ENCODE data around the gene S100A6.

The S100A6 gene

DNA sequence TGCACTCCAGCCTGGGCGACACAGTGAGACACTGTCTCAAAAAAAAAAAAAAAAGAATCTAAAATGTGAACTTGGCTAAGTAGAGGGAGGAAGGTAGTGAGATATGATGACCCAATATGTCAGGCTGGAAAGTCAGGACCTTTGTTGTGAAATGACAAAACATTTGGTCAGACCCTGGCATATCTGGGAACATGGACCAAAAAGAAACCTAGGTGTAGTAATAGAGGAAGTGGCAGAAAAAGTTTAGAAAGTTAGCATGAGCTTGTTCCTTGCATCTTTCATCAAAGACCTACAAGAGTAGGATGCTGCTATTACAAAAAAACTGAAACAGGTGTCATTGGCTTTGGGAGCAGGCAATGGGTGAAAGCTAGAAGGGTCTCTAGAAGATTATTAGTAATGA, 20.6 kb upstream of the S100A6 start:
- TF ChIP-seq, protein P1, sequence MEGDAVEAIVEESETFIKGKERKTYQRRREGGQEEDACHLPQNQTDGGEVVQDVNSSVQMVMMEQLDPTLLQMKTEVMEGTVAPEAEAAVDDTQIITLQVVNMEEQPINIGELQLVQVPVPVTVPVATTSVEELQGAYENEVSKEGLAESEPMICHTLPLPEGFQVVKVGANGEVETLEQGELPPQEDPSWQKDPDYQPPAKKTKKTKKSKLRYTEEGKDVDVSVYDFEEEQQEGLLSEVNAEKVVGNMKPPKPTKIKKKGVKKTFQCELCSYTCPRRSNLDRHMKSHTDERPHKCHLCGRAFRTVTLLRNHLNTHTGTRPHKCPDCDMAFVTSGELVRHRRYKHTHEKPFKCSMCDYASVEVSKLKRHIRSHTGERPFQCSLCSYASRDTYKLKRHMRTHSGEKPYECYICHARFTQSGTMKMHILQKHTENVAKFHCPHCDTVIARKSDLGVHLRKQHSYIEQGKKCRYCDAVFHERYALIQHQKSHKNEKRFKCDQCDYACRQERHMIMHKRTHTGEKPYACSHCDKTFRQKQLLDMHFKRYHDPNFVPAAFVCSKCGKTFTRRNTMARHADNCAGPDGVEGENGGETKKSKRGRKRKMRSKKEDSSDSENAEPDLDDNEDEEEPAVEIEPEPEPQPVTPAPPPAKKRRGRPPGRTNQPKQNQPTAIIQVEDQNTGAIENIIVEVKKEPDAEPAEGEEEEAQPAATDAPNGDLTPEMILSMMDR (IDR thresholded peaks at IDR 0.05; ENCODE audit: low read depth, low read length, poor library complexity, severe bottlenecking) = no peak
- H3K9me2 ChIP-seq (replicated peaks; ENCODE audit: control insufficient read depth, low read length) = no peaks in the 10 kb centered on the region
- no peak overlapping the region for H3K4me3 ChIP-seq (ENCODE audit: low read length)
- H3K4me2 ChIP-seq (ENCODE audit: low read length) = no peak overlapping the region
- no peaks in the 10 kb centered on the region for H4K20me1 ChIP-seq (ENCODE audit: control insufficient read depth, insufficient read depth, low read depth, low read length)
- no peaks in the 10 kb centered on the region for H3K4me1 ChIP-seq (ENCODE audit: control insufficient read depth, low read length)
- no peaks in the 10 kb centered on the region for H3K79me2 ChIP-seq (ENCODE audit: control insufficient read depth, low read length)
- no peaks in the 10 kb centered on the region for H3F3A ChIP-seq (ENCODE audit: control insufficient read depth, insufficient read depth)
- no peaks in the 10 kb centered on the region for H3K9me3 ChIP-seq (ENCODE audit: control insufficient read depth, insufficient read depth, low read length)
- no peaks in the 10 kb centered on the region for H3K27me3 ChIP-seq (ENCODE audit: control insufficient read depth, low read length)
- H3K27ac ChIP-seq (ENCODE audit: low read depth, low read length) = no peak overlapping the region
- H3K36me3 ChIP-seq (ENCODE audit: control insufficient read depth, low read length) = no peaks in the 10 kb centered on the region

DNA sequence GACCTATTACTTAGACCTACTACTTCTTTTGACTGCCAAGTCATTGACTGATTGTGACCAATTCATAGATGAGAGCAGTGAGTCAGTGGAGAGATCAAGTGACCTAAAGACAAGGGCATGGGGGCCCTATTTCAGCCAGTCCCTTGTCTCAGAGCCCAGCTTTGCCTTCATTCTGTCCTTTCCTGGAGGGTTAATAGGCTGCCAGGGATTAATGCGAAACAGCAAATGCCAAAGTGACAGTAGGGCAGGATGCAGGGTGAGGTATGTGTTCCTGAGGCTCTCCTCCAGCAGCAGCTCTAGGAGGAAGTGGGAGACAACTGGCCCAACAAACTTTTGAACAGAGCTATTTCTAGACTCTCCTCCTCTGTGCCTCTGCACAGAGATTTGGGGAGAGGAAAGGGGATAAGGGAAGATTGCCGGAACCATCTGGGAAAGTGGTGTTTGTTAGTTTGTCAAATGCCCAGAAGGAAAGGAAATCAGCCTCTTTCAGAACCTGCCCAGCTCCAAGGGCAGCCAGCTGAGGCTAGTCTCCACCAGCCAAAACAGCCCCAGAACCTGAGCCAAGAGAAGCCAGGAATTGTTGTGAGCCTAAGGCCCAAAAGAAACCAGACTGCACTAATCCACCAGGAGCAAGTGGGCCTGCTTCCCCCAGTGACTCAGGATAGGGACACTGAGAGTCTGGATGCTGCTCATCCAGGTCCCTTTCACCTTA, 18.2 kb upstream of the S100A6 start:
- Histone ChIP-seq H3K27ac (ENCODE audit: low read depth, low read length) (no peak overlapping the region), H3K4me3 (ENCODE audit: low read length) (no peak overlapping the region), H3K4me2 (ENCODE audit: low read length) (no peak overlapping the region), H3F3A (ENCODE audit: control insufficient read depth, insufficient read depth) (no peaks in the 10 kb centered on the region), H3K9me2 (replicated peaks; ENCODE audit: control insufficient read depth, low read length) (no peaks in the 10 kb centered on the region), H3K36me3 (ENCODE audit: control insufficient read depth, low read length) (no peaks in the 10 kb centered on the region), H3K27me3 (ENCODE audit: control insufficient read depth, low read length) (peaks cover 13% of the 10 kb centered on the region), H3K9me3 (ENCODE audit: control insufficient read depth, insufficient read depth, low read length) (no peaks in the 10 kb centered on the region), H3K4me1 (ENCODE audit: control insufficient read depth, low read length) (no peaks in the 10 kb centered on the region), H4K20me1 (ENCODE audit: control insufficient read depth, insufficient read depth, low read depth, low read length) (no peaks in the 10 kb centered on the region), H3K79me2 (ENCODE audit: control insufficient read depth, low read length) (no peaks in the 10 kb centered on the region)
- no peak for TF ChIP-seq EZH2phosphoT487 (IDR thresholded peaks at IDR 0.05; ENCODE audit: borderline replicate concordance, low read length)
- TF ChIP-seq, protein P1 (IDR thresholded peaks at IDR 0.05; ENCODE audit: low read depth, low read length, poor library complexity, severe bottlenecking) = no peak

DNA sequence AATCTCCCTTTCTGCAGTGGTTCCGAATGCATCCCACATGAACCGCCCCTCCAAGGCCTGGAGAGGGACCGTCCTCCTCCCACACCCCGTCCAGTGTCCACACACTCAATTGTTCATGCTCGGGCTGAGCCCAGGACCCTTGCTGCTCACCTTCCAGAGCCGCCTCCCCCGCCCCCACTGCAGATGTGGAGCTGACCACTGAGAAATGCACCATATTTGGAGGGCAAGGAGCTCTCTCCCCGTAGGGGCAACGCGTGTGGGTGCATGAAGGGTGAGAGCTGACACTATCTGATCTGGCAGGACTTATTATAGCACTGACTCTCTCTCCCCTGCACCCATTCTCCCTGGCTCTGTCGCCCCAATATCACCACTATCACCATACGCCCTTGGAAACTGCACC, 17.3 kb upstream of the S100A6 start:
- Histone ChIP-seq H3K9me3 (ENCODE audit: control insufficient read depth, insufficient read depth, low read length) (no peaks in the 10 kb centered on the region), H3K27me3 (ENCODE audit: control insufficient read depth, low read length) (peaks cover 22% of the 10 kb centered on the region), H4K20me1 (ENCODE audit: control insufficient read depth, insufficient read depth, low read depth, low read length) (no peaks in the 10 kb centered on the region), H3K4me3 (ENCODE audit: low read length) (no peak overlapping the region), H3K36me3 (ENCODE audit: control insufficient read depth, low read length) (no peaks in the 10 kb centered on the region), H3K27ac (ENCODE audit: low read depth, low read length) (no peak overlapping the region), H3F3A (ENCODE audit: control insufficient read depth, insufficient read depth) (no peaks in the 10 kb centered on the region), H3K79me2 (ENCODE audit: control insufficient read depth, low read length) (no peaks in the 10 kb centered on the region), H3K4me2 (ENCODE audit: low read length) (no peak overlapping the region), H3K9me2 (replicated peaks; ENCODE audit: control insufficient read depth, low read length) (no peaks in the 10 kb centered on the region), H3K4me1 (ENCODE audit: control insufficient read depth, low read length) (no peaks in the 10 kb centered on the region)
- no peak for TF ChIP-seq EZH2phosphoT487 (IDR thresholded peaks at IDR 0.05; ENCODE audit: borderline replicate concordance, low read length)
- TF ChIP-seq, protein P1 (IDR thresholded peaks at IDR 0.05; ENCODE audit: low read depth, low read length, poor library complexity, severe bottlenecking) = no peak

All from DOHH2 (cell line).